HepG2 (cell line): ENCODE data around the gene KIF27. TPM values are rescaled to one million over a fixed set of nuclear protein-coding genes. Genes with fewer than 3 reads are reported as not detected.

Source experiments
- ATAC-seq: fragments of 200-7000 bp; cut with Tn5 transposase; 3 replicates; pipeline ENCODE4 v1.9.1; 2020; ENCODE audit warnings: mild to moderate bottlenecking, moderate library complexity
- BruUV-seq: library from RNA; stranded (reverse); fragments of 400-500 nt; replicated peaks from 2 replicates; lab custom pipeline; 2021; lab: Mats Ljungman, UMichigan
- CTCF ChIA-PET: fragments of 300-600 bp; formaldehyde crosslinking; extraction: SDS; loops from one replicate; lab custom pipeline; 2021; ENCODE audit warnings: low total read pairs, inconsistent platforms, low intra/inter-chr PET ratio; lab: Yijun Ruan, JAX
- POLR2A ChIA-PET: fragments of 350-600 bp; sonication (Branson Sonifier 250); formaldehyde crosslinking; loops from one replicate; lab custom pipeline; 2020; ENCODE audit warnings: antibody characterized with exemption, inconsistent platforms; lab: Yijun Ruan, JAX
- DNase-seq: peaks from one replicate; pipeline ENCODE4 v3.0.0-alpha.2; 2015; ENCODE audit warnings: low spot score
- FAIRE-seq: peaks from 3 replicates; lab custom pipeline; 2011; peaks lifted over from hg19 to GRCh38; lab: Jason Lieb, UNC
- H2AFZ ChIP-seq: one replicate; pipeline ENCODE4 v1.6.1; 2011; ENCODE audit warnings: low read length, inconsistent platforms
- H3K27ac ChIP-seq: fragments of 300-600 bp; 3 replicates; pipeline ENCODE4 v1.8.0; 2011; ENCODE audit warnings: mixed run types, mild to moderate bottlenecking, mixed read lengths, low read length, inconsistent platforms; ENCODE audit not compliant: insufficient read depth; ENCODE audit errors: extremely low read length
- H3K27me3 ChIP-seq, 2 experiments: fragments of 200-600 bp in 1 of 2; 2 replicates in 1 of 2; 3 replicates in 1 of 2; pipeline versions ENCODE4 v1.6.0 to v1.8.0; 2011; ENCODE audit warnings: low read length in 2 of 2, mild to moderate bottlenecking in 2 of 2, moderate library complexity in 2 of 2, inconsistent platforms in 1 of 2; ENCODE audit not compliant: insufficient read depth in 2 of 2, control insufficient read depth in 1 of 2
- H3K36me3 ChIP-seq, 2 experiments: fragments of 200-600 bp in 1 of 2; replicated peaks in 1 of 2; 2 replicates in 1 of 2; 3 replicates in 1 of 2; pipeline versions ENCODE4 v1.5.1 to v1.8.0; 2011; ENCODE audit warnings: low read length in 2 of 2, inconsistent platforms in 1 of 2; ENCODE audit not compliant: insufficient read depth in 2 of 2, control insufficient read depth in 1 of 2
- H3K4me1 ChIP-seq: 2 replicates; pipeline ENCODE4 v1.5.1; 2012; ENCODE audit warnings: low read length, inconsistent platforms; ENCODE audit not compliant: insufficient read depth
- H3K4me2 ChIP-seq: 2 replicates; pipeline ENCODE4 v1.6.0; 2011; ENCODE audit warnings: low read depth, low read length, inconsistent platforms
- H3K4me3 ChIP-seq, 3 experiments: fragments of 200-600 bp in 1 of 3; sonication (generic), shearing (Covaris generic) in 1 of 3; replicated peaks in 1 of 3; 2 replicates each; pipeline ENCODE4 v1.5.1; 2011 to 2016; ENCODE audit warnings: low read length in 3 of 3, inconsistent platforms in 2 of 3, low read depth in 2 of 3, mild to moderate bottlenecking in 2 of 3, control low read depth in 1 of 3, mixed read lengths in 1 of 3; ENCODE audit not compliant: insufficient read depth in 1 of 3
- H3K79me2 ChIP-seq: one replicate; pipeline ENCODE4 v1.6.1; 2011; ENCODE audit warnings: low read length, inconsistent platforms; ENCODE audit not compliant: insufficient read depth
- H3K9ac ChIP-seq: 2 replicates; pipeline ENCODE4 v1.6.0; 2011; ENCODE audit warnings: mild to moderate bottlenecking, low read depth, low read length, inconsistent platforms; ENCODE audit not compliant: insufficient read depth
- H3K9me3 ChIP-seq: 2 replicates; pipeline ENCODE4 v1.5.1; 2012; ENCODE audit warnings: mild to moderate bottlenecking, low read length
- H4K20me1 ChIP-seq: 2 replicates; pipeline ENCODE4 v1.6.0; 2011; ENCODE audit warnings: inconsistent platforms, mild to moderate bottlenecking, low read length, moderate library complexity; ENCODE audit not compliant: insufficient read depth
- AGO2 ChIP-seq: fragments of 200-400 bp; formaldehyde crosslinking; optimal IDR thresholded peaks from 2 replicates; pipeline ENCODE3; 2017; ENCODE audit warnings: mild to moderate bottlenecking, low read depth, low read length, moderate library complexity
- ASH2L ChIP-seq: fragments of 300-600, 200-600 bp; sonication (generic); IDR thresholded peaks from 2 replicates; pipeline ENCODE4 v1.7.0; 2017; ENCODE audit warnings: low read depth, mild to moderate bottlenecking, moderate library complexity, mixed read lengths, low read length; ENCODE audit not compliant: insufficient read length
- ATF4 ChIP-seq, 2 experiments: fragments of 450-650 bp in 1 of 2; sonication (generic) in 1 of 2; formaldehyde crosslinking; IDR thresholded peaks; 2 replicates each; pipeline versions ENCODE4 v1.5.0 to v1.8.0; 2020 to 2022; ENCODE audit warnings: mild to moderate bottlenecking in 1 of 2, missing genetic modification reagents in 1 of 2
- ATF7 ChIP-seq, 2 experiments: fragments of 450-650 bp in 1 of 2; sonication (generic) in 1 of 2; formaldehyde crosslinking in 1 of 2; IDR thresholded peaks; 2 replicates each; pipeline versions ENCODE4 v1.4.0 to v1.6.1; 2016 to 2020; ENCODE audit warnings: antibody characterized with exemption in 1 of 2, mild to moderate bottlenecking in 1 of 2, missing genetic modification reagents in 1 of 2
- CEBPB ChIP-seq: IDR thresholded peaks from 2 replicates; pipeline ENCODE4 v1.6.1; 2011; ENCODE audit warnings: low read depth, low read length, improper control_type of control experiment, borderline replicate concordance
- DBP ChIP-seq: sonication (generic); formaldehyde crosslinking; IDR thresholded peaks from 2 replicates; pipeline ENCODE4 v1.4.0; 2020; ENCODE audit warnings: missing genetic modification reagents; ENCODE audit errors: not compliant biosample characterization
- MBD4 ChIP-seq: IDR thresholded peaks from 2 replicates; pipeline ENCODE4 v1.6.1; 2012; ENCODE audit warnings: low read length, inconsistent platforms, borderline replicate concordance
- MIXL1 ChIP-seq: IDR thresholded peaks from 2 replicates; pipeline ENCODE4 v1.6.1; 2016
- MXI1 ChIP-seq: IDR thresholded peaks from 3 replicates; pipeline ENCODE4 v1.6.1; 2012; ENCODE audit warnings: low read depth, low read length, inconsistent platforms, borderline replicate concordance
- MZF1 ChIP-seq: sonication (generic); formaldehyde crosslinking; IDR thresholded peaks from 2 replicates; pipeline ENCODE4 v1.8.1; 2023; ENCODE audit warnings: mild to moderate bottlenecking, missing genetic modification reagents, borderline replicate concordance
- POLR2AphosphoS2 ChIP-seq: IDR thresholded peaks from 2 replicates; pipeline ENCODE4 v1.6.1; 2011; ENCODE audit warnings: low read depth, low read length, improper control_type of control experiment
- POLR2AphosphoS5 ChIP-seq: IDR thresholded peaks from 2 replicates; pipeline ENCODE4 v1.6.1; 2012; ENCODE audit warnings: low read depth, low read length
- RBFOX2 ChIP-seq: fragments of 200-400 bp; formaldehyde crosslinking; IDR thresholded peaks from 2 replicates; pipeline ENCODE4 v1.6.1; 2017; ENCODE audit warnings: low read depth, mild to moderate bottlenecking, low read length
- RFX3 ChIP-seq: IDR thresholded peaks from 2 replicates; pipeline ENCODE4 v1.6.1; 2016; ENCODE audit warnings: missing biosample characterization, missing genetic modification reagents
- SSRP1 ChIP-seq: IDR thresholded peaks from 2 replicates; pipeline ENCODE4 v1.6.1; 2016; ENCODE audit warnings: control low read depth
- STAT6 ChIP-seq: sonication (generic); formaldehyde crosslinking; IDR thresholded peaks from 2 replicates; pipeline ENCODE4 v1.4.0; 2020; ENCODE audit warnings: missing genetic modification reagents, mild to moderate bottlenecking, borderline replicate concordance
- ZMYM4 ChIP-seq: sonication (generic); formaldehyde crosslinking; IDR thresholded peaks from 2 replicates; pipeline ENCODE4 v1.8.1; 2023; ENCODE audit warnings: mild to moderate bottlenecking, missing genetic modification reagents
- WGBS: methylation state at CpG from one replicate; pipeline ENCODE4 v1.1.6; 2017; ENCODE audit warnings: low lambda C conversion rate; 5-methylcytosine and 5-hydroxymethylcytosine counted together
- in situ Hi-C: cut with HindIII; loops from 2 replicates; pipeline ENCODE4 v1.10.0; 2017; ENCODE audit warnings: low pct_unique_long_range_greater_than_20kb; ENCODE audit not compliant: extremely low pct_ligation_motif_present
- intact Hi-C: fragments of 100-400 bp; cut with micrococcal nuclease; formaldehyde crosslinking; loops from one replicate; pipeline ENCODE4 v1.10.0; 2022; ENCODE audit not compliant: unreplicated experiment
- polyA plus RNA-seq, 8 experiments: library from polyadenylated mRNA; depleted of rRNA in 3 of 8; stranded (reverse) in 7 of 8; unstranded in 1 of 8; fragments of >200 nt; fragmentation: Illumina TruSeq in 4 of 8; extraction: Trizol in 4 of 8; gene quantifications; 2 replicates each; pipeline versions ENCODE4 v1.2.1 to v1.2.3, GENCODE V29; 2011 to 2016; ENCODE audit warnings: low read depth in 4 of 8, missing spikeins in 1 of 8, mixed read lengths in 1 of 8; ENCODE audit not compliant: insufficient read depth in 1 of 8
- total RNA-seq, 5 experiments: library from RNA; depleted of rRNA; stranded (reverse); fragments of >200 nt; fragmentation: Illumina TruSeq; extraction: Trizol; gene quantifications; 2 replicates each; pipeline ENCODE4 v1.2.3, GENCODE V29; 2016; ENCODE audit warnings: low read depth in 1 of 5

The KIF27 gene
- total and polyA plus RNA-seq, 2 of the 13 experiments (the other 11 are each of a cell fraction or from before 2014, with no cell fraction given) = 0.95 to 4.1 TPM

GRCh38 chr9:83965350-83966208 lies 44.3 kb upstream of the KIF27 start (continued):
- TF ChIP-seq CEBPB = peak; percentile 62; the same call in 1 of the 2 replicates
- TF ChIP-seq SSRP1 (CRISPR knock-in tag) = 0 out of 2 replicates have a peak, but pooled peaks have one; percentile 56
- TF ChIP-seq ATF4 (CRISPR knock-in tag; IDR thresholded peaks at IDR 0.05) = peak in 1 of 2 experiments; percentile 7; a peak in 1 of 4 replicates
- 0 out of 2 replicates have a peak, but pooled peaks have one; percentile 16 for TF ChIP-seq ZMYM4 (CRISPR knock-in tag)
- no peak for TF ChIP-seq DBP (CRISPR knock-in tag)
- 0 out of 3 replicates have a peak, but pooled peaks have one; percentile 36 for TF ChIP-seq MXI1
- 0 out of 2 replicates have a peak, but pooled peaks have one; percentile 10 for TF ChIP-seq MIXL1 (CRISPR knock-in tag)
- TF ChIP-seq RBFOX2 = peak; percentile 29; the same call in 1 of the 2 replicates
- TF ChIP-seq ASH2L = peak; percentile 9
- peak; percentile 32; the same call in 1 of the 2 replicates for TF ChIP-seq MBD4

GRCh38 chr9:83964973-83965349 lies 43.7 kb upstream of the KIF27 start:
- Histone ChIP-seq H3K9ac (no peak overlapping the region), H3K36me3 (peaks cover 3 to 17% of the 10 kb centered on the region in 2 experiments; a peak in 3 of 5 replicates), H3K27ac (no peak overlapping the region), H3K79me2 (no peaks in the 10 kb centered on the region), H3K9me3 (no peaks in the 10 kb centered on the region), H4K20me1 (peaks cover 11% of the 10 kb centered on the region), H3K4me2 (no peak overlapping the region), H3K4me1 (peaks cover 15% of the 10 kb centered on the region), H3K27me3 (no peaks in the 10 kb centered on the region), H3K4me3 (no peak overlapping the region), H2AFZ (no peak overlapping the region)
- WGBS = 43% methylated on average over 2 of the region's 2 CpGs
- no peak for FAIRE-seq
- peak; percentile 28 for ATAC-seq
- intact Hi-C loops (no loop called here), in situ Hi-C loops (no loop called here)
- DNase-seq = no peak
- POLR2A ChIA-PET = interaction anchor here (1.2 to 2.1 kb wide), 2 partner anchors 9 to 15 kb away, joined by 7 to 20 read pairs; partner anchors contain the start of genes HNRNPK and RMI1
- CTCF ChIA-PET = no interaction called here
- peak; percentile 28 for TF ChIP-seq POLR2AphosphoS5
- TF ChIP-seq AGO2 = no peak
- peak; percentile 86; the same call in 1 of the 2 replicates for TF ChIP-seq POLR2AphosphoS2
- no peak for TF ChIP-seq ATF7 (IDR thresholded peaks at IDR 0.05)
- TF ChIP-seq ATF7 (CRISPR knock-in tag; IDR thresholded peaks at IDR 0.05) = no peak
- no peak for TF ChIP-seq MZF1 (CRISPR knock-in tag)
- no peak for TF ChIP-seq RFX3 (CRISPR knock-in tag)
- TF ChIP-seq STAT6 (CRISPR knock-in tag) = no peak
- no TSS peak for BruUV-seq
